SK-N-SH treated with all-trans-retinoic acid at 6 μM for 48 hours (cell line): ENCODE data around the gene ANO5.

Source experiments
- ZFP3 ChIP-seq: fragments of 250-450 bp; sonication (Bioruptor Pico); IDR thresholded peaks from 2 replicates; pipeline ENCODE4 v1.5.0; 2020; ENCODE audit warnings: mild to moderate bottlenecking, moderate library complexity
- ZFP30 ChIP-seq: fragments of 450-650 bp; formaldehyde crosslinking; IDR thresholded peaks from 2 replicates; pipeline ENCODE4 v1.5.0; 2022; ENCODE audit warnings: mild to moderate bottlenecking, moderate library complexity

DNA sequence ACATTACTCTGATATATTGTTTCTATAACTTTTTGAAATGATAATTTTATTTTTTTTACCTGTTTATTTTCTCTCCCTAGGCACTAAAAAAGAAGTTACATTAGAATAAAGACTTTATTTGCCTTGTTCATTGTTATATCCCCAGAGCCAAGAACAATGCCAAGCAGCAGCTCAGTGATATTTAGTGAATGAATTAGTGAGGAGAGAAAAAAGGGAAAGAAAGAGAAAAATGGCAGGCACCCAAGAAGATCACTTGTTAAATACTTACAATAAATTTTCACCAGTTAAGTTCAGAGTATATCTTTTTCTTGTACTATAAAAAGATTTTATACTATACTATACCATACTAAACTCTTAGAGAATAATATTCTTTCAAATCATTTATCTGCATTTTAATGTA is 13.3 kb upstream of the ANO5 start:
- TF ChIP-seq ZFP3 (CRISPR knock-in tag) (no peak), ZFP30 (no peak)
